Ascending aorta (tissue), 2 donors: Measurements from ENCODE around the gene PLEK. TPM values are rescaled to one million over a fixed set of nuclear protein-coding genes. Genes with fewer than 3 reads are reported as not detected.
A peak's percentile ranks its signal among the peaks of the same experiment; 100 is the strongest.

Source experiments
- DNase-seq, 2 donors: peaks; one replicate each; pipeline ENCODE4 v3.0.0-alpha.2; 2019; ENCODE audit warnings: low spot score in 2 of 2
- H3K27ac ChIP-seq, 2 donors: fragments of 200-600 bp; sonication (generic); one replicate each; pipeline ENCODE4 v1.5.1; 2016 to 2017; ENCODE audit warnings: mild to moderate bottlenecking in 1 of 2
- H3K27me3 ChIP-seq: fragments of 200-600 bp; sonication (generic); one replicate; pipeline ENCODE4 v1.5.1; 2017
- H3K36me3 ChIP-seq, 2 donors: fragments of 200-600 bp; sonication (generic); one replicate each; pipeline ENCODE4 v1.5.1; 2016
- H3K4me1 ChIP-seq, 2 donors: fragments of 200-600 bp; sonication (generic); one replicate each; pipeline ENCODE4 v1.5.1; 2016 to 2017; ENCODE audit warnings: mild to moderate bottlenecking in 1 of 2
- H3K4me3 ChIP-seq, 2 donors: fragments of 200-600 bp; sonication (generic); one replicate each; pipeline ENCODE4 v1.5.1; 2016 to 2017; ENCODE audit warnings: mild to moderate bottlenecking in 1 of 2
- H3K9me3 ChIP-seq, 2 donors: fragments of 200-600 bp; sonication (generic); one replicate each; pipeline ENCODE4 v1.5.1; 2016
- CTCF ChIP-seq, 3 experiments: fragments of 200-600 bp in 2 of 3; fragments of 450-650 bp in 1 of 3; sonication (generic) in 2 of 3; IDR thresholded peaks; one replicate each; pipeline ENCODE4 v1.5.1; 2016 to 2019; ENCODE audit warnings: antibody characterized with exemption in 3 of 3, mild to moderate bottlenecking in 1 of 3, moderate library complexity in 1 of 3
- intact Hi-C: fragments of 100-400 bp; cut with DNase I; formaldehyde crosslinking; loops from one replicate; pipeline ENCODE4 v1.15.1; 2023
- total RNA-seq: library from RNA; depleted of rRNA; stranded (reverse); fragments of >200 nt; gene quantifications from one replicate; pipeline ENCODE4 v1.1.0, GENCODE V29; 2016

PLEK gene
- total RNA-seq, 1 donor from 2014 or later: 1.5 TPM

DNA sequence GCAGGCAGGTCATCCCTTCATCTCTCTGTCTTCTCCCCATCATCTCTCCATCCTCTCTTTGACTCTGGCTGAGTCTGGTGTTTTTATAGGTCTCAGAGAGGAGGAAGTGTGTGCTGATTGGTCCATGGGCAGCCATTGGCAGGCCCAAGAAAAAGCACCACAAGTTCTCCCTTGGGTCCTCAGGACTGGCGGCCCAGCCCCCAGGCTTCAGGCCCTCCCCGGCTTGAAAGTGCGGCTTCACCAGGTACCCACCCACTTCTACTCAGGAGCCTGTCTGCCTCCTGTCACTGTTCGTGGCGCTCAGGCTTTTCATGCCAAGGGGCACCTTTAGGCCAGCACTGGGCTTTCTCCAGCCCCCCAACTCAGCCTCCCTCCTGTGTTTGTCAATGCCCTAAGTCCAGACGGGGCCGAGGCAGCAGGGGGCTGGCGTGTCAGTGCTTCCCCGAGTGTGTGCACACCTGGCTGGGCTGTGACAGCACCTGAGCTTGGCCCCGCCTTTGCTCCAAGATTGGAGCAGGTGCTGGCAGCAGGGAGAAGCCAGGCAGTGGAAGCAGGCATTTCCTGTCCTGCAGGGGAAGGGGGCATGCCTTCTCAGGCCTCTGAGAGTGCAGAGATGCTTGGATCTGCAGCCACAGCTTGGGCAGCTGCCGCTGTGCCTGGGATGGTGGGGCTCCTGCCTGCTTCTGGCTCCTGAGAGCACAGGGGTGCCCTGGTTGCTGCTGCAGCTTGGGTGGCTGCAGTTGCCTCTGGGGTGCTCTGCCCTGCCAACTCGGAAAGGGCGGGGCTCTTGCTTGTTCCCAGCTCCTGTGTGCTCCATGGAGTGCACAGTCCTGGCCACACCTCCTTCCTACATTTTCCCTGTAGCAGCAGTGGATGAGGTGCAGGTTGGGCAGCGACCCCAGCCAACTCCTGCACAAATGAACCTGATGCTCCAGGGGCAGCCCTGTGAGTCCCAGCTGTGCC lies 67.9 kb downstream of the PLEK start:
- Histone ChIP-seq H3K4me3 (no peak overlapping the region), H3K27ac (no peak overlapping the region), H3K27me3 (no peaks in the 10 kb centered on the region), H3K9me3 (no peaks in the 10 kb centered on the region), H3K4me1 (peaks cover 0 to 9% of the 10 kb centered on the region in 2 donors), H3K36me3 (no peaks in the 10 kb centered on the region)
- no peak for TF ChIP-seq CTCF (IDR thresholded peaks at IDR 0.05)
- intact Hi-C loops: no loop called here
- no peak for DNase-seq

DNA sequence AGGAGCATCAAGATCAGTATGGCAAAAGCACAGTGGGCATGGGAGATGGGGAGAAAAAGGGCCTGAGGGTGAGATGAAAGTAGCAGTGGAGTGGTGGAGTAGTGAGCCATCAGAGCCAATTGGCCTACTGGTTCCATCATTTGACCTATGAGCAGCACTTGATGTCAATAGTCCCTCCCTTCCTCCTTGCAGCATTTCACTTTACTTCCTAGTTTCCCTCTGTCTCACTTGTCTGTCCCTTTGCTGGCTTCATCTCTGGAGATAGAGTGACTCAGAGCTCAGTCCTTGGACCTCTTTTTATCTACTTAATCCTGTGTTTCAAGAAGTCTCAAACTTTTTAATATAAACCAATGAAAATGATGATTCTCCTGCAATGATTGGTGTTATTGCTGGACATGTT lies 69.9 kb downstream of the PLEK start:
- no peaks in the 10 kb centered on the region for H3K36me3 ChIP-seq
- no peaks in the 10 kb centered on the region for H3K27me3 ChIP-seq
- DNase-seq: no peak
- intact Hi-C loops: loop anchor here (5.0 kb wide), 2 partner anchors 118 to 183 kb away; partner anchors contain the start of genes CNRIP1 and PPP3R1
- peak overlapping the region in 1 of 2 donors; percentile 80 for H3K27ac ChIP-seq
- TF ChIP-seq CTCF (IDR thresholded peaks at IDR 0.05): no peak
- no peaks in the 10 kb centered on the region for H3K9me3 ChIP-seq
- H3K4me3 ChIP-seq: no peak overlapping the region
- H3K4me1 ChIP-seq: peaks cover 0 to 9% of the 10 kb centered on the region in 2 donors

DNA sequence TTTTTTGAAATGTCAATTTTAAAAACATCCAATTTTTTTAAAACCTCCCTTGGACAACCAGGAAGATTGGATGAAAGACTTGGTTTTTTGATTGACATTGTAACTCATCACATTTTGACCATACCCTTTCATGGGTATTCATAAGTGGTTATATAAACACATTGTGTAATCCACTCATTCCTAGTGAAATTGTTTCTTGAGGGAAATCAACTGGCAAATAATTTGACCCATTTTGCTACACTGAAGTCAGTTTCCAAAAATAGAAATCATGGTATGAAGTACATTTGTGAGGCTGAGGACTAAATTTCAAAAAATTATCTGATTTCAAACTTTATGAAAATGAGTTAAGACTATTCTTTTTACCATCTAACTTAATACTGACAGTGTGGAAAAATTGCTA lies 70.5 kb downstream of the PLEK start:
- no peak for DNase-seq
- H3K4me3 ChIP-seq: no peak overlapping the region
- H3K36me3 ChIP-seq: no peaks in the 10 kb centered on the region
- TF ChIP-seq CTCF (IDR thresholded peaks at IDR 0.05): no peak
- peaks cover 0 to 9% of the 10 kb centered on the region in 2 donors for H3K4me1 ChIP-seq
- intact Hi-C loops: loop anchor here (5.0 kb wide), 2 partner anchors 118 to 183 kb away; partner anchors contain the start of genes CNRIP1 and PPP3R1
- peak overlapping the region; percentile 80 to 87 for H3K27ac ChIP-seq
- H3K9me3 ChIP-seq: no peaks in the 10 kb centered on the region
- H3K27me3 ChIP-seq: no peaks in the 10 kb centered on the region

DNA sequence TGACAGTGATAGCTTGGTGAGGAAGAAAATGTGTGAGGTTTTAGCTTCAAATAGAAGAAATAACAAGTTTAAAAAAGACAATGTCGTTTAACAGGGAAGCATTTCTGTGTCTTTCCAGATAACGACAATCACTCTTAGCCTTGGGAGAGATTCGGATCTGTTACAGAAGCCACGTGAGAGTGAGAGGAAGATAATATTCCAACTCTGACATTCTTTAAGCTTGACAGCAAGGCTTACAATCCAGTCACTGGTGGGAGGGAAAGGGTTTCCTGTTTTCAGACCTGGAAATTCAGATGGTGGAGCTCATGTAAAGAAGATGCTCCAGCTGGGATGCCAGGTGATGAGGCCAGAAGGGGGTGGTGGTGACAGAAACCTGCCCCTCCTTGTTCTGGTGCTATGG lies 71.2 kb downstream of the PLEK start:
- H3K4me3 ChIP-seq: no peak overlapping the region
- H3K9me3 ChIP-seq: no peaks in the 10 kb centered on the region
- intact Hi-C loops: loop anchor here (5.0 kb wide), 2 partner anchors 119 to 184 kb away; partner anchors contain the start of genes CNRIP1 and PPP3R1
- no peak for TF ChIP-seq CTCF (IDR thresholded peaks at IDR 0.05)
- peaks cover 0 to 12% of the 10 kb centered on the region in 2 donors for H3K4me1 ChIP-seq
- peak overlapping the region; percentile 80 to 87 for H3K27ac ChIP-seq
- H3K27me3 ChIP-seq: no peaks in the 10 kb centered on the region
- no peaks in the 10 kb centered on the region for H3K36me3 ChIP-seq
- no peak for DNase-seq

- peak overlapping the region in 1 of 2 donors; percentile 13 for H3K27ac ChIP-seq
- H3K9me3 ChIP-seq: no peaks in the 10 kb centered on the region
- DNase-seq: no peak
- no peaks in the 10 kb centered on the region for H3K36me3 ChIP-seq
- no peak for TF ChIP-seq CTCF (IDR thresholded peaks at IDR 0.05)
- no peak overlapping the region for H3K4me3 ChIP-seq
- peaks cover 0 to 15% of the 10 kb centered on the region in 2 donors for H3K4me1 ChIP-seq
- intact Hi-C loops: loop anchor here (5.0 kb wide), 2 partner anchors 121 to 186 kb away; partner anchors contain the start of genes CNRIP1 and PPP3R1
- H3K27me3 ChIP-seq: no peaks in the 10 kb centered on the region
Measured at GRCh38 chr2:68438455-68439303, 73.6 kb downstream of the PLEK start.
